ENCODE measurements around the gene RNU7-1. TPM values are rescaled to one million over a fixed set of nuclear protein-coding genes. Genes with fewer than 3 reads are reported as not detected.

RNU7-1 gene
- polyA plus RNA-seq, 3 donors = not detected

DNA sequence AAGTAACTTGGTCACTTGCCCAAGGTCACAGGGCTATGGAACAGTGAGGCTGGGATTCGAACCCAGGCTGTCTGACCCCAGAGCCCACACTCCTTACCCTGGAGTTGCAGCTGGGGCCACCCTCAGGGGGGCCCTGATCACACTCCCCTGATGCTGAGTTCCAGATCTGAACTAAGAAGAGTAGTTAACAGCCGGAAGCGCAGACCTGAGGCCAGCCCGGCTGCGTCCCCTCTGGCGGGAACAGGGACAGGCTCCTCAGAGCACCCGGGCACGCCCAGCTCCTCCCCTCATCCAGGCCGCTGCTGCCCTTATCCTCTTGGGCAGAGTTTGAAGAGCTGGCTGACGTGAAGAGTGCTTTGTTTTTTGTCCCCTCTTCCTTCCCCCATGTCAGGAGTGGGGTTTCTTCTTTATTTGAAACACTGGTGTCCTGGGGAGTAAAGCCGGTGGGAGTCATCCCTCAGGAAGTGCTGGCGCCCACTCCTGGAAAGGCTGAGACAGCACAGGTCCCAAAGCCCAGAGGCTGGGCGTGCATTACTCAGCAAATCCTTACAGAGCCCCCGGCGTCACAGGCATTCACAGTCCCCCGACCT, 18.2 kb downstream of the RNU7-1 start:
- Mint-ChIP-seq H3K27me3 (ENCODE audit: low read depth in 3 of 3) (peaks cover 0 to 7% (median 0%) of the 10 kb centered on the region in 3 donors), H3K27ac (peak overlapping the region; percentile 93 to 99 (median 96)), H3K36me3 (peaks cover 50 to 69% of the 10 kb centered on the region in 2 donors), H3K4me3 (peak overlapping the region; percentile 65 to 67), H3K9me3 (peaks cover 0 to 2% (median 0%) of the 10 kb centered on the region in 7 donors), H3K4me1 (peaks cover 81% of the 10 kb centered on the region)
- 10% methylated on average over 6 of the region's 16 CpGs for WGBS (ENCODE audit: insufficient coverage)
- Histone ChIP-seq H3K27ac (ENCODE audit: low read depth in 1 of 2, low read length in 2 of 2) (peak overlapping the region; percentile 87 to 95), H3K79me2 (ENCODE audit: insufficient read depth, low read length) (peaks cover 38% of the 10 kb centered on the region), H3K36me3 (replicated peaks in 1 of 2; ENCODE audit: control insufficient read depth in 1 of 2, insufficient read depth in 2 of 2, low read length in 2 of 2) (peaks cover 49 to 52% of the 10 kb centered on the region in 2 donors), H3K9me3 (replicated peaks in 1 of 2; ENCODE audit: control insufficient read depth in 1 of 2, insufficient read depth in 1 of 2, low read length in 2 of 2) (no peaks in the 10 kb centered on the region), H3K4me2 (replicated peaks; ENCODE audit: extremely low read depth, low read length, poor library complexity, severe bottlenecking) (peak overlapping the region; percentile 50), H3K27me3 (ENCODE audit: control insufficient read depth in 2 of 2, insufficient read depth in 2 of 2, low read length in 2 of 2) (no peaks in the 10 kb centered on the region), H4K20me1 (ENCODE audit: insufficient read depth, low read length) (peaks cover 58% of the 10 kb centered on the region), H2AFZ (ENCODE audit: insufficient read depth, low read depth, low read length, poor library complexity, severe bottlenecking) (no peak overlapping the region), H3K4me3 (replicated peaks in 1 of 3; ENCODE audit: low read depth in 2 of 3, low read length in 3 of 3) (peak overlapping the region in 1 of 3 experiments; percentile 40), H3K9ac (ENCODE audit: insufficient read depth, low read length, poor library complexity, severe bottlenecking) (peak overlapping the region; percentile 55), H3K4me1 (ENCODE audit: control insufficient read depth in 1 of 2, insufficient read depth in 2 of 2, low read length in 2 of 2) (peaks cover 78 to 85% of the 10 kb centered on the region in 2 donors)
- intact Hi-C loops (cut with micrococcal nuclease) = loop anchor here (1.0 to 5.0 kb wide), 3 partner anchors 8 to 89 kb away; partner anchors contain the start of genes C12orf57 (in 1 of the 2) and SPSB2 (in 1 of the 2)
- TF ChIP-seq CTCF (IDR thresholded peaks at IDR 0.05) = peak; percentile 7
- peak in 2 of 3 donors; percentile 44 to 69 for DNase-seq

DNA sequence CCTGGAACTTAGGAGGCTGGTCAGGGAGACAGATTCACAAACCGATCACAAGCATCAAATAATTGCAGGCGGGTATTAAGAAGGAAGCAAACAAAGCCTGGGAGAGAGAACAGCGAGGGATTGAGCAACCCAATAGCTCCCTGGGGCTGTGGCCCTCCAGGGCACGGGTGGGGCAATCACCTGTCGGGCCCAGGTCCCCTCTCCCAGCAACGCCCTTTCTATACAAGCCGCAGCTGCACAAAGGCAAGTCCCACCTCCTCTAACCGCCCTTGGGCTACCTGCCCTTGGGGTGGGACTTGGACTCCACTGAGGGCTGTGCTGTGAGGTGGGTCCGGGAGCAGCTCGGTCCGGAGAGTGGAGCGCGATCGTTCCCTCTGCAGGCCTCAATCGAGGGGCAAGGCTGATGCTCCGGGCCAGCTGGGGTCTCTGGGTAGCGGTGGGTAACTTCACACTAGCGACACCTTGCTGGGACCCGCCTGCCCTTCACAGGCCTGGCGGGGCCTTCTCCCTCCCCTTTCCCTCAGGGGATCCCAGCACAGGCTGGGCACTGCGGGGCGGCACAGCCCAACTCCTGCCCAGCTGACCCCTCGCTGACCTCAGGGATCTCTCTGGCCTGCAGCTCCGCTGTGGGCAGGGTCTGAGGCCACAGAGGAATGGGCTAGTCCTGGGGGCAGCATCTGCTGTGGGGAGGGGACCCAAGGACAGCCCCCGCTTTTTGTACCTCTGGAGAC, 18.8 kb downstream of the RNU7-1 start:
- Mint-ChIP-seq H3K9me3 (peaks cover 0 to 2% (median 0%) of the 10 kb centered on the region in 7 donors), H3K27ac (peak overlapping the region; percentile 93 to 99 (median 96)), H3K4me1 (peaks cover 75% of the 10 kb centered on the region), H3K4me3 (peak overlapping the region; percentile 65 to 67), H3K27me3 (ENCODE audit: low read depth in 3 of 3) (peaks cover 0 to 7% (median 0%) of the 10 kb centered on the region in 3 donors), H3K36me3 (peaks cover 50 to 69% of the 10 kb centered on the region in 2 donors)
- H2AFZ ChIP-seq (ENCODE audit: insufficient read depth, low read depth, low read length, poor library complexity, severe bottlenecking) = no peak overlapping the region
- intact Hi-C loops (cut with micrococcal nuclease) = loop anchor here in 1 of 2 donors (5.0 kb wide), 1 partner anchor 90 kb away; the partner anchor contains the start of gene SPSB2
- WGBS (ENCODE audit: insufficient coverage) = 60% methylated on average over 18 of the region's 25 CpGs
- TF ChIP-seq CTCF (IDR thresholded peaks at IDR 0.05) = no peak
- peak overlapping the region; percentile 87 to 95 for H3K27ac ChIP-seq (ENCODE audit: low read depth in 1 of 2, low read length in 2 of 2)
- peak overlapping the region; percentile 50 for H3K4me2 ChIP-seq (replicated peaks; ENCODE audit: extremely low read depth, low read length, poor library complexity, severe bottlenecking)
- H3K4me1 ChIP-seq (ENCODE audit: control insufficient read depth in 1 of 2, insufficient read depth in 2 of 2, low read length in 2 of 2) = peaks cover 71 to 78% of the 10 kb centered on the region in 2 donors
- peaks cover 31% of the 10 kb centered on the region for H3K79me2 ChIP-seq (ENCODE audit: insufficient read depth, low read length)
- H4K20me1 ChIP-seq (ENCODE audit: insufficient read depth, low read length) = peaks cover 51% of the 10 kb centered on the region
- H3K36me3 ChIP-seq (replicated peaks in 1 of 2; ENCODE audit: control insufficient read depth in 1 of 2, insufficient read depth in 2 of 2, low read length in 2 of 2) = peaks cover 49 to 52% of the 10 kb centered on the region in 2 donors
- H3K9ac ChIP-seq (ENCODE audit: insufficient read depth, low read length, poor library complexity, severe bottlenecking) = no peak overlapping the region
- peak overlapping the region in 1 of 3 experiments; percentile 40 for H3K4me3 ChIP-seq (replicated peaks in 1 of 3; ENCODE audit: low read depth in 2 of 3, low read length in 3 of 3)
- H3K27me3 ChIP-seq (ENCODE audit: control insufficient read depth in 2 of 2, insufficient read depth in 2 of 2, low read length in 2 of 2) = no peaks in the 10 kb centered on the region
- DNase-seq = peak in 1 of 3 donors; percentile 49
- no peaks in the 10 kb centered on the region for H3K9me3 ChIP-seq (replicated peaks in 1 of 2; ENCODE audit: control insufficient read depth in 1 of 2, insufficient read depth in 1 of 2, low read length in 2 of 2)
